ENCODE results near the gene EHD4. TPM values are rescaled to one million over a fixed set of nuclear protein-coding genes. Genes with fewer than 3 reads are reported as not detected.

The EHD4 gene
- total RNA-seq, 4 donors from 2014 or later, result 30.5 to 88.6 (median 37.8) TPM

DNA sequence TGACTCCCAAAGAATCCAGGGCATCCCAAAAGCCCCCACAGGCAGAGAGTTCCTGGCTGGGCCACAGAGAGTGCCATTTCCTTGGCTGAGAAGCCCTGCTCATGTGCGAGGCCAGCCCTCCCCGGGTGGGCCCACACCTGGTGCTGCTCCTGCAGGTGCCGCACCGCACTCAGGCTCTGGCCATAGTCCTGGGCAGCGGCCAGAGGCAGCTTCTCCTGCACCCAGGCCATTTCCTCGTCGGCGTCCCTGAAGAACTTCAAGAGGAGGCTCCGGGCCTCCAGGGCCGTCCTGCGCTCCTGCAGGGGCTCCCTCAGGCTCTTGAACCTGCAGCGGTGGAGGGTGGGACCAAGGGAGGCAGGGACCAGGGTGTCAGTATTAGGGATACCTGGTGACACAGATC, 115.6 kb downstream of the EHD4 start:
- no peak for ATAC-seq (ENCODE audit: low FRiP score)
- TF ChIP-seq CTCF (IDR thresholded peaks at IDR 0.05), result no peak
- no peak for DNase-seq (ENCODE audit: low spot score)

DNA sequence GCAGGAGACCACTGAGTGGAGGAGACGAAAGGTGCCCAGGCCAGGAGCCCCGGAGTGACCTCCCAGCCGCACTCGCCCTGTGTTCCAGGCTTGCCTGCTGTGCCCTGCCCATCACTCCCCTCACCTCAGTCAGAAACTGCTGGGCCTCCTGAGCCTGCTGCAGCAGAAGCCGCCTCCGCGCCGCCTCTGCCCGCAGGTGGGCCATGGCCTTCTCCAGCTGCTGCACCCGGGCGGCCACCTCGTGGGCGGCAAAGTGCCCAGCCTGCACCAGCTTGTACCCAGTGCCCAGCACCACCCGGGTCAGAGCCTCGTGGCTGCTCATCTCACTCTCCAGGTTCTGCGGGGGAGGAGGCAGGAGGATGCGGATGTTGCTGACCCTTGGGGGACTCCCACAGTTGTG, 116.1 kb downstream of the EHD4 start:
- no peak for DNase-seq (ENCODE audit: low spot score)
- no peak for ATAC-seq (ENCODE audit: low FRiP score)
- no peak for TF ChIP-seq CTCF (IDR thresholded peaks at IDR 0.05)

DNA sequence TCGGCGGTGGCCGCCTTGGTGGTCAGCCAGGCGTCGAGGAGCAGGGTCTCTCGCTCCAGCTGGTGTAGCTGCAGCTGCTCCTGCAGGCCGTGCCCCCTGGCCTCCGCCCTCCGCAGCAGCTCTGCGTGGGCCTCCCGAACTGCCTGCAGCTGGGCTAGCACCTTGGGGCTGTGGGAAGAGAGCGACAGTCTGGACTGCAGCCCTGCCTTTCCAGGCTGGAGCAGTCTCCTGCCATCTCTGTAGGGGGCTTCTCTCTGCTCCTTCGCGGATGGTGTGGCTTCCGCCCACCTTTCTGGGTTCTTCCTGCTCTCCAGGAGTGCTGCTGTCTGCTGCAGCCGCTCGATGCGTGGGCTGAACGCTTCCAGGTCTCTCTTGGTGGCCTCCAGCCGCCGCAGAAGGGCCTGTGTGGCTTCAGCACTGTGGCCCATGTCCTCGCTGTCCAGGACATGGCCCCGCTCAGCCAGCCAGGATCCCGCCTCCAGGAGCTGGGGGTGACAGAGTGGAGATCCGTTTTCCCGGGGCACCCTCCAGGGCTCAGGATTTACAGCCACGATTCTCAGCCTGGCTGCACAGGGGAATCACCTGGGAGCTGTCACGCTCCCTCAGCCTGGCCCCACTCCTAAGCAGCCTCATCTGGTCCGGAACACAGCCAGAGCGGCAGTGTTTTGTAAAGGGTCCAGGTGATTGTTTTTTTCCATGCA, 116.9 kb downstream of the EHD4 start:
- DNase-seq (ENCODE audit: low spot score) (no peak), ATAC-seq (ENCODE audit: low FRiP score) (no peak)
- TF ChIP-seq CTCF (IDR thresholded peaks at IDR 0.05), result no peak

GRCh38 chr15:41854443-41854842, 117.9 kb downstream of the EHD4 start:
- no peak for TF ChIP-seq CTCF (IDR thresholded peaks at IDR 0.05)
- ATAC-seq (ENCODE audit: low FRiP score) (no peak), DNase-seq (ENCODE audit: low spot score) (no peak)

GRCh38 chr15:41853831-41854230, 118.5 kb downstream of the EHD4 start:
- ATAC-seq (ENCODE audit: low FRiP score) (no peak), DNase-seq (ENCODE audit: low spot score) (no peak)
- TF ChIP-seq CTCF (IDR thresholded peaks at IDR 0.05), result no peak

DNA sequence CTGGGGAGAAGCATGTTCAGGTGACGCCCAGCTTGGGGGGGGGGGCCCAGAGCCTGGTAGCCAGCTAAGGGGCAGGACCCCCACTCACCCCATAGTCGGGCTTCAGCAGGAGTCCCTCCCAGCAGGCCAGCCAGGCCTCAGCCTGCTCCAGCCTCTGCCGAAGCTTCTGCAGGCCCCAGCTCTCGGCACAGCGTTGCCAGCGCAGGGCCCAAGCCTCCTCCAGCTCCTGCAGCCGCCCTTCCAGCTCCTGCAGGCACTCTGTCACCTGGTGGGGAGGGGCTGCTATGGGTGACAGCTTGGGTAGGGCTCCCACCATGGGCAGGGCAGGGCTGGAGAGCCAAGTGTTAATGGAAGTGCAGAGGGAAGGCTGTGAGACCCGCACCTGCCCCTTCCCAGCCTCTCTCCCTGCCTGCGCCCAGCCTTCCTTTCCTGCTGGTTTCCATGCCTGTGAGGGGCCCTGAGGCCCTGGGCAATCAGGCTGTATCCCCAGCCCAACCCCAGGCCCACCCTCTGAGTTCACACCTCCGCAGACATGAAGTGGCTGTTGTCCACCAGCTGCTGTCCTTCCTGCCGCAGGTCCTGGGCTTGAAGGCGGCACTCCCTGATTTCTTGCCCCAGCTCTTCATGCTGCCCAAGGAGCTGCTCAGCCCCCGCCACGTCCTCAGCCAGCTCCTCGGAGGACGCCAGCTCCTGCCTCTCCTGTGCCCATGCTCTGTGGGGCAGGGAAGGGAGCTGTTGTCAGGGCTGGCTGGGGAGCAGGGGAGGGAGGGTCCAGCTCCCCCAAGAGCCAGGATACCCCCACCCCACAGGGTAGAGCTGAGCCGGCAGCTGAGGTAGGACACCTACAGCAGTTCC, 119.4 kb downstream of the EHD4 start:
- no peak for DNase-seq (ENCODE audit: low spot score)
- no peak for ATAC-seq (ENCODE audit: low FRiP score)
- no peak for TF ChIP-seq CTCF (IDR thresholded peaks at IDR 0.05)
